ENCODE results near the gene CTPS1. TPM values are rescaled to one million over a fixed set of nuclear protein-coding genes. Genes with fewer than 3 reads are reported as not detected.

The CTPS1 gene
- total RNA-seq, 1 donor from 2014 or later: 43.0 TPM

- no peak for DNase-seq
- POLR2A ChIA-PET: interaction anchor here (0.8 kb wide), 1 partner anchor 47 kb away, joined by 4 read pairs; the partner anchor contains the start of gene CTPS1
- Mint-ChIP-seq H3K27ac (peak overlapping the region; percentile 74), H3K4me3 (peak overlapping the region; percentile 29), H3K27me3 (no peaks in the 10 kb centered on the region), H3K9me3 (no peaks in the 10 kb centered on the region), H3K36me3 (ENCODE audit: low read depth) (peaks cover 43% of the 10 kb centered on the region), H3K4me1 (peaks cover 32% of the 10 kb centered on the region)
- TF ChIP-seq CTCF (IDR thresholded peaks at IDR 0.05): no peak
- CTCF ChIA-PET: no interaction called here
- intact Hi-C loops (cut with micrococcal nuclease): no loop called here
- ATAC-seq (ENCODE audit: low read depth): peak; percentile 50
Observed at GRCh38 chr1:41025979-41026819, 46.7 kb downstream of the CTPS1 start.

GRCh38 chr1:41028034-41028642, 48.6 kb downstream of the CTPS1 start:
- CTCF ChIA-PET: no interaction called here
- Mint-ChIP-seq H3K4me1 (peaks cover 25% of the 10 kb centered on the region), H3K36me3 (ENCODE audit: low read depth) (peaks cover 54% of the 10 kb centered on the region), H3K9me3 (no peaks in the 10 kb centered on the region), H3K4me3 (no peak overlapping the region), H3K27ac (no peak overlapping the region), H3K27me3 (no peaks in the 10 kb centered on the region)
- TF ChIP-seq CTCF (IDR thresholded peaks at IDR 0.05): no peak
- ATAC-seq (ENCODE audit: low read depth): no peak
- DNase-seq: no peak
- intact Hi-C loops (cut with micrococcal nuclease): no loop called here
- POLR2A ChIA-PET: interaction anchor here (0.7 kb wide), 1 partner anchor 62 kb away, joined by 6 read pairs; no protein-coding TSS in a partner anchor

- Mint-ChIP-seq H3K27me3 (no peaks in the 10 kb centered on the region), H3K36me3 (ENCODE audit: low read depth) (peaks cover 56% of the 10 kb centered on the region), H3K27ac (no peak overlapping the region), H3K4me3 (no peak overlapping the region), H3K4me1 (peaks cover 12% of the 10 kb centered on the region), H3K9me3 (no peaks in the 10 kb centered on the region)
- intact Hi-C loops (cut with micrococcal nuclease): no loop called here
- TF ChIP-seq CTCF (IDR thresholded peaks at IDR 0.05): no peak
- ChIA-PET POLR2A (no interaction called here), CTCF (no interaction called here)
- DNase-seq: no peak
- ATAC-seq (ENCODE audit: low read depth): no peak
Observed at GRCh38 chr1:41030872-41031616, 51.5 kb downstream of the CTPS1 start.

- H3K27ac Mint-ChIP-seq: no peak overlapping the region
- no peak for DNase-seq
- ATAC-seq (ENCODE audit: low read depth): no peak
- TF ChIP-seq CTCF (IDR thresholded peaks at IDR 0.05): no peak
- intact Hi-C loops (cut with micrococcal nuclease): no loop called here
- H3K4me1 Mint-ChIP-seq: peaks cover 3% of the 10 kb centered on the region
- H3K9me3 Mint-ChIP-seq: no peaks in the 10 kb centered on the region
- H3K4me3 Mint-ChIP-seq: no peak overlapping the region
- H3K27me3 Mint-ChIP-seq: no peaks in the 10 kb centered on the region
- CTCF ChIA-PET: no interaction called here
- POLR2A ChIA-PET: no interaction called here
- H3K36me3 Mint-ChIP-seq (ENCODE audit: low read depth): peaks cover 52% of the 10 kb centered on the region
Observed at GRCh38 chr1:41032147-41032546, 52.7 kb downstream of the CTPS1 start.

GRCh38 chr1:41033272-41033671, 53.8 kb downstream of the CTPS1 start:
- POLR2A ChIA-PET: no interaction called here

More at GRCh38 chr1:41033272-41033671, 53.8 kb downstream of the CTPS1 start:
- CTCF ChIA-PET: no interaction called here
- H3K36me3 Mint-ChIP-seq (ENCODE audit: low read depth): peaks cover 47% of the 10 kb centered on the region
- intact Hi-C loops (cut with micrococcal nuclease): no loop called here
- no peak overlapping the region for H3K4me3 Mint-ChIP-seq
- no peaks in the 10 kb centered on the region for H3K9me3 Mint-ChIP-seq
- ATAC-seq (ENCODE audit: low read depth): no peak
- no peak for DNase-seq
- H3K4me1 Mint-ChIP-seq: no peaks in the 10 kb centered on the region
- TF ChIP-seq CTCF (IDR thresholded peaks at IDR 0.05): no peak
- H3K27me3 Mint-ChIP-seq: no peaks in the 10 kb centered on the region
- H3K27ac Mint-ChIP-seq: no peak overlapping the region

Measured in activated B cell treated with CpG ODN at 0.5 μM for 24 hours (primary cell).